Stimulated activated naive CD8-positive, alpha-beta T cell treated with anti-CD3 and anti-CD28 coated beads, Interleukin-15, amount 100 ng/mL, for 72 hours (primary cell): Measurements from ENCODE around the gene FAM135A.
"Not testable (repeated sequence)": the region's sequence is repeated elsewhere in the genome, so short reads cannot be mapped to it uniquely, and the experiment has no call there.

ENCODE experiments used
- ATAC-seq: fragments of 150-1000 bp; cut with Tn5 transposase; 2 replicates; pipeline ENCODE4 v1.10.0; 2021; ENCODE audit warnings: mild to moderate bottlenecking, moderate library complexity
- DNase-seq, 2 donors: peaks; one replicate each; pipeline ENCODE4 v3.0.0; 2021 to 2022
- H3K27ac Mint-ChIP-seq, 2 donors: one replicate each; pipeline ENCODE4 v1.8.0; 2022; ENCODE audit warnings: mild to moderate bottlenecking in 2 of 2, mixed read lengths in 2 of 2, moderate library complexity in 2 of 2
- H3K27me3 Mint-ChIP-seq: one replicate; pipeline ENCODE4 v1.8.0; 2022; ENCODE audit warnings: mixed read lengths
- H3K4me1 Mint-ChIP-seq: one replicate; pipeline ENCODE4 v1.8.0; 2022; ENCODE audit warnings: mild to moderate bottlenecking, mixed read lengths
- H3K4me3 Mint-ChIP-seq, 2 donors: one replicate each; pipeline ENCODE4 v1.8.0; 2022; ENCODE audit warnings: mild to moderate bottlenecking in 2 of 2, mixed read lengths in 2 of 2, moderate library complexity in 1 of 2
- H3K9me3 Mint-ChIP-seq, 2 donors: one replicate each; pipeline ENCODE4 v1.8.0; 2022; ENCODE audit warnings: mixed read lengths in 2 of 2

FAM135A gene

GRCh38 chr6:70592391-70593117, 179.2 kb downstream of the FAM135A start:
- peak; percentile 39 for ATAC-seq
- no peak overlapping the region for H3K27ac Mint-ChIP-seq
- DNase-seq: no peak
- H3K27me3 Mint-ChIP-seq: no peaks in the 10 kb centered on the region
- H3K9me3 Mint-ChIP-seq: no peaks in the 10 kb centered on the region
- H3K4me1 Mint-ChIP-seq: peaks cover 7% of the 10 kb centered on the region
- no peak overlapping the region for H3K4me3 Mint-ChIP-seq

GRCh38 chr6:70593118-70593486, 179.8 kb downstream of the FAM135A start:
- ATAC-seq (no peak), DNase-seq (no peak)
- Mint-ChIP-seq H3K4me1 (peaks cover 7% of the 10 kb centered on the region), H3K27me3 (no peaks in the 10 kb centered on the region), H3K9me3 (no peaks in the 10 kb centered on the region), H3K27ac (no peak overlapping the region), H3K4me3 (no peak overlapping the region)

GRCh38 chr6:70599187-70599586, 185.9 kb downstream of the FAM135A start:
- no peaks in the 10 kb centered on the region for H3K27me3 Mint-ChIP-seq
- peak in 1 of 2 donors; percentile 14 for DNase-seq
- H3K4me1 Mint-ChIP-seq: peaks cover 8% of the 10 kb centered on the region
- H3K27ac Mint-ChIP-seq: peak overlapping the region in 1 of 2 donors; percentile 2
- peak; percentile 92 for ATAC-seq
- H3K4me3 Mint-ChIP-seq: no peak overlapping the region
- peaks cover 6 to 10% of the 10 kb centered on the region in 2 donors for H3K9me3 Mint-ChIP-seq

GRCh38 chr6:70601014-70601413, 187.7 kb downstream of the FAM135A start:
- H3K9me3 Mint-ChIP-seq: peaks cover 15 to 20% of the 10 kb centered on the region in 2 donors
- ATAC-seq (no peak), DNase-seq (no peak)
- no peaks in the 10 kb centered on the region for H3K27me3 Mint-ChIP-seq
- H3K4me1 Mint-ChIP-seq: peaks cover 8% of the 10 kb centered on the region
- H3K4me3 Mint-ChIP-seq: no peak overlapping the region
- peak overlapping the region in 1 of 2 donors; percentile 17 for H3K27ac Mint-ChIP-seq

- no peak overlapping the region for H3K4me3 Mint-ChIP-seq
- peaks cover 17 to 27% of the 10 kb centered on the region in 2 donors for H3K9me3 Mint-ChIP-seq
- DNase-seq (no peak), ATAC-seq (no peak)
- H3K27ac Mint-ChIP-seq: no peak overlapping the region
- no peaks in the 10 kb centered on the region for H3K27me3 Mint-ChIP-seq
- H3K4me1 Mint-ChIP-seq: peaks cover 21% of the 10 kb centered on the region
Observed at GRCh38 chr6:70604254-70604653, 190.9 kb downstream of the FAM135A start.

- H3K4me1 Mint-ChIP-seq: peaks cover 19% of the 10 kb centered on the region
- not testable (repeated sequence) for DNase-seq, ATAC-seq, H3K27me3 Mint-ChIP-seq
- H3K27ac Mint-ChIP-seq: peak overlapping the region in 1 of 2 donors; percentile 67
- peak overlapping the region in 1 of 2 donors; percentile 29 for H3K4me3 Mint-ChIP-seq
- peaks cover 17 to 28% of the 10 kb centered on the region in 2 donors for H3K9me3 Mint-ChIP-seq
Observed at GRCh38 chr6:70607371-70607770, 194.1 kb downstream of the FAM135A start.

GRCh38 chr6:70609181-70609580, 195.9 kb downstream of the FAM135A start:
- not testable (repeated sequence) for DNase-seq, H3K27ac Mint-ChIP-seq, H3K27me3 Mint-ChIP-seq, H3K4me3 Mint-ChIP-seq, ATAC-seq
- Mint-ChIP-seq H3K4me1 (peaks cover 19% of the 10 kb centered on the region), H3K9me3 (peaks cover 11 to 18% of the 10 kb centered on the region in 2 donors)
